Ramos (cell line): ENCODE results near the gene IGF1R.
"Not testable (repeated sequence)": the region's sequence is repeated elsewhere in the genome, so short reads cannot be mapped to it uniquely, and the experiment has no call there.

Experiments used
- in situ Hi-C: fragments of 300-500 bp; cut with MboI; formaldehyde crosslinking; loops from one replicate; pipeline ENCODE4 v1.14.3; 2022; ENCODE audit warnings: low sequenced_read_pairs; ENCODE audit not compliant: unreplicated experiment

Gene IGF1R

GRCh38 chr15:98997312-98997711, 349.0 kb downstream of the IGF1R start:
- in situ Hi-C loops, result no loop called here

GRCh38 chr15:98997755-98998154, 349.4 kb downstream of the IGF1R start:
- in situ Hi-C loops, result no loop called here

GRCh38 chr15:98998279-98998678, 349.9 kb downstream of the IGF1R start:
- in situ Hi-C loops, result no loop called here

GRCh38 chr15:98999233-98999632, 350.9 kb downstream of the IGF1R start:
- in situ Hi-C loops, result no loop called here

GRCh38 chr15:99002226-99002625, 353.9 kb downstream of the IGF1R start:
- in situ Hi-C loops, result no loop called here

- in situ Hi-C loops, result not testable (repeated sequence)
Measured at GRCh38 chr15:99003317-99003716, 355.0 kb downstream of the IGF1R start.

GRCh38 chr15:99004998-99005974, 356.9 kb downstream of the IGF1R start:
- in situ Hi-C loops, result not testable (repeated sequence)

GRCh38 chr15:99006146-99006545, 357.8 kb downstream of the IGF1R start:
- in situ Hi-C loops, result no loop called here

- in situ Hi-C loops, result no loop called here
Measured at GRCh38 chr15:99006904-99007495, 358.7 kb downstream of the IGF1R start.

- in situ Hi-C loops, result no loop called here
Measured at GRCh38 chr15:99009741-99010330, 361.5 kb downstream of the IGF1R start.

- in situ Hi-C loops, result no loop called here
Measured at GRCh38 chr15:99010768-99011167, 362.4 kb downstream of the IGF1R start.
